Spinal cord (tissue), 10 donors: Measurements from ENCODE around the gene SPEG. TPM values are rescaled to one million over a fixed set of nuclear protein-coding genes. Genes with fewer than 3 reads are reported as not detected.

Experiments used
- DNase-seq, 6 donors: peaks; one replicate each; pipeline versions ENCODE4 v3.0.0 to v3.0.0-alpha.2; 2013 to 2015; ENCODE audit warnings: low spot score in 6 of 6, low read depth in 4 of 6
- H3K27ac ChIP-seq: one replicate; pipeline ENCODE4 v1.5.1; 2013; ENCODE audit warnings: low read depth, low read length, control low read depth
- H3K27me3 ChIP-seq: one replicate; pipeline ENCODE4 v1.6.1; 2013; ENCODE audit warnings: low read length; ENCODE audit not compliant: control insufficient read depth, insufficient read depth
- H3K36me3 ChIP-seq: one replicate; pipeline ENCODE4 v1.6.1; 2013; ENCODE audit warnings: low read length; ENCODE audit not compliant: control insufficient read depth, insufficient read depth
- H3K4me1 ChIP-seq: one replicate; pipeline ENCODE4 v1.6.1; 2013; ENCODE audit warnings: low read length; ENCODE audit not compliant: control insufficient read depth, insufficient read depth
- H3K4me3 ChIP-seq: one replicate; pipeline ENCODE4 v1.5.1; 2013; ENCODE audit warnings: low read depth, low read length, control low read depth
- H3K9me3 ChIP-seq: one replicate; pipeline ENCODE4 v1.6.1; 2013; ENCODE audit warnings: low read length; ENCODE audit not compliant: control insufficient read depth, insufficient read depth
- WGBS: methylation state at CpG from one replicate; pipeline ENCODE4 v1.1.5; 2013; ENCODE audit warnings: missing lambda C conversion rate; ENCODE audit not compliant: insufficient coverage; 5-methylcytosine and 5-hydroxymethylcytosine counted together
- polyA plus RNA-seq, 2 donors: library from polyadenylated mRNA; unstranded; fragments of 120-200 nt; gene quantifications; one replicate each; pipeline ENCODE4 v1.2.1, GENCODE V29; 2013; ENCODE audit not compliant: insufficient read length in 2 of 2
- total RNA-seq, 2 donors: library from RNA; depleted of rRNA in 1 of 2; stranded (reverse); fragments of 120-200 nt in 1 of 2; fragments of >200 nt in 1 of 2; gene quantifications; one replicate each; pipeline versions ENCODE4 v1.2.3 to v1.2.4, GENCODE V29; 2013 to 2014
- donor health status: healthy.

SPEG gene
- total and polyA plus RNA-seq, 4 donors, result 12.2 to 84.2 (median 46.0) TPM

DNA sequence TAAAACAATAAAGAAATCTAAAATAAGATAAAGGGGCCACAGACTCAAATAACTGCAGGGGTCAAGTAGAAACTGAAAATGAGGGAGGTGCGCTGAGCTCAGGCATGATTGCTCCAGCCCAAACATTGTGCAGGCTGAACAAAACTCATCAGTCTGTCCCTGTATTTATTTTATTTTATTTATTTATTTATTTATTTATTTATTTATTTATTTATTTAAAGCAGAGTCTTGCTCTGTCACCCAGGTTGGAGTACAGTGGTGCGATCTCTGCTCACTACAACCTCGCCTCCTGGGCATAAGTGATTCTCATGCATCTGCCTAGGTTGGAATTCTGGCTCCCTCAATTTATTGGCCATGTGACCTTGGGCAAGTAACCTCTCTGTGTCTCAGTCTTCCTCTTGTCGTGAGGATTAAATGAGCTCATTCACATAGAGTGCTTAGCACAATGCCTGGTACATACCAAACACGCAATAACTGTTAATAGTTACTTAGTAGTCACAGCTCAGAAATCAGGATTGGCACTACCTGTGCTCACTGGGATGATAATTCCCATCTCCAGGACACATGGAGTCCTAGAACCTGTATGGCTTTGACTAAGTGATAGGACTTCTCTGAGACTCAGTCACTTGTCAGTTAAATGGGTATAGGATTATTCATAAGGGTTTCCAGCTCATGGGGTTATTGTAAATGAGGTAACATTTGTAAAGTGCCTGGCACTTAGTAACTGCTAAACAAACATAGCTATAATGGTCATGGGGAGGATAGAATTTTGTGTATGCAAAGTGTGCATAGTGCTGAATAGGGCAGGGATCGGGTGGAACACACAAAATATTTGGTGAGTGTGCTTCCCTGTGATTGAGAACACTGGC lies 6.0 kb downstream of the SPEG start:
- no peak overlapping the region for H3K27ac ChIP-seq
- DNase-seq, result no peak
- peaks cover 19% of the 10 kb centered on the region for H3K27me3 ChIP-seq
- no peaks in the 10 kb centered on the region for H3K9me3 ChIP-seq
- no peak overlapping the region for H3K4me3 ChIP-seq
- H3K36me3 ChIP-seq, result peaks cover 25% of the 10 kb centered on the region
- H3K4me1 ChIP-seq, result peaks cover 43% of the 10 kb centered on the region
- WGBS, result 75% methylated on average over 4 of the region's 6 CpGs

GRCh38 chr2:219441451-219442255 lies 7.0 kb downstream of the SPEG start:
- no peaks in the 10 kb centered on the region for H3K9me3 ChIP-seq
- under 1% methylated on average over 64 of the region's 78 CpGs for WGBS
- H3K4me1 ChIP-seq, result peaks cover 49% of the 10 kb centered on the region
- H3K27ac ChIP-seq, result no peak overlapping the region
- peak overlapping the region; percentile 37 for H3K4me3 ChIP-seq
- peak in 2 of 6 donors; percentile 71 to 83 for DNase-seq
- peaks cover 25% of the 10 kb centered on the region for H3K36me3 ChIP-seq
- peaks cover 12% of the 10 kb centered on the region for H3K27me3 ChIP-seq

- Histone ChIP-seq H3K36me3 (peaks cover 29% of the 10 kb centered on the region), H3K27ac (no peak overlapping the region), H3K9me3 (no peaks in the 10 kb centered on the region), H3K4me3 (peak overlapping the region; percentile 31), H3K27me3 (peaks cover 8% of the 10 kb centered on the region), H3K4me1 (peaks cover 54% of the 10 kb centered on the region)
- peak in 1 of 6 donors; percentile 56 for DNase-seq
- 5% methylated on average over 33 of the region's 35 CpGs for WGBS
Measured at GRCh38 chr2:219442256-219443015, 7.8 kb downstream of the SPEG start.

GRCh38 chr2:219443016-219443696 lies 8.5 kb downstream of the SPEG start:
- H3K4me1 ChIP-seq, result peaks cover 59% of the 10 kb centered on the region
- DNase-seq, result no peak
- H3K36me3 ChIP-seq, result peaks cover 36% of the 10 kb centered on the region
- H3K9me3 ChIP-seq, result no peaks in the 10 kb centered on the region
- no peak overlapping the region for H3K4me3 ChIP-seq
- H3K27ac ChIP-seq, result no peak overlapping the region
- peaks cover 12% of the 10 kb centered on the region for H3K27me3 ChIP-seq
- WGBS, result 92% methylated on average over 10 of the region's 12 CpGs

DNA sequence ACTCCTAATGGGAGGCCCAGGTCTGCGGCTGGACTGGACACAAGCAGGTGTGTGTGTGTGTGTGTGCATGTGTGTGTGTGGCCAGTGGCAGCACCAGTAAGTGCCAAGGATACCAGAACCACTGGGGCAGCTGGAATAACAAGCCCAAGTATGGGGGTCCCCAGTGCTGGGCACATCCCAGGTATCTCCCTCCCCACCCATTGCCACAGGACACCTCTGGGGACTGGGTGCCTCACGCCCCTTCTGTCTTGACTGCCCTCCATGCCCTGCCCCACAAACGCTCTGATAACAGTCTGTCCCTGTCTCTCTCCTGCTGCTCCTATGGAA lies 9.0 kb downstream of the SPEG start:
- no peaks in the 10 kb centered on the region for H3K9me3 ChIP-seq
- H3K36me3 ChIP-seq, result peaks cover 40% of the 10 kb centered on the region
- H3K4me1 ChIP-seq, result peaks cover 59% of the 10 kb centered on the region
- H3K27ac ChIP-seq, result no peak overlapping the region
- DNase-seq, result no peak
- H3K27me3 ChIP-seq, result peaks cover 12% of the 10 kb centered on the region
- no peak overlapping the region for H3K4me3 ChIP-seq
- 66% methylated on average over 2 of the region's 3 CpGs for WGBS

GRCh38 chr2:219444566-219445091 lies 10.0 kb downstream of the SPEG start:
- H3K27ac ChIP-seq, result no peak overlapping the region
- H3K9me3 ChIP-seq, result no peaks in the 10 kb centered on the region
- H3K4me1 ChIP-seq, result peaks cover 67% of the 10 kb centered on the region
- H3K4me3 ChIP-seq, result no peak overlapping the region
- DNase-seq, result peak in 1 of 6 donors; percentile 22
- WGBS, result 72% methylated on average over 22 of the region's 23 CpGs
- peaks cover 18% of the 10 kb centered on the region for H3K27me3 ChIP-seq
- peaks cover 50% of the 10 kb centered on the region for H3K36me3 ChIP-seq

- Histone ChIP-seq H3K4me3 (no peak overlapping the region), H3K4me1 (peaks cover 69% of the 10 kb centered on the region), H3K36me3 (peaks cover 54% of the 10 kb centered on the region), H3K9me3 (no peaks in the 10 kb centered on the region), H3K27me3 (peaks cover 18% of the 10 kb centered on the region), H3K27ac (no peak overlapping the region)
- WGBS, result 28% methylated on average over 5 of the region's 5 CpGs
- DNase-seq, result peak in 2 of 6 donors; percentile 23 to 71
Measured at GRCh38 chr2:219445220-219445640, 10.6 kb downstream of the SPEG start.

DNA sequence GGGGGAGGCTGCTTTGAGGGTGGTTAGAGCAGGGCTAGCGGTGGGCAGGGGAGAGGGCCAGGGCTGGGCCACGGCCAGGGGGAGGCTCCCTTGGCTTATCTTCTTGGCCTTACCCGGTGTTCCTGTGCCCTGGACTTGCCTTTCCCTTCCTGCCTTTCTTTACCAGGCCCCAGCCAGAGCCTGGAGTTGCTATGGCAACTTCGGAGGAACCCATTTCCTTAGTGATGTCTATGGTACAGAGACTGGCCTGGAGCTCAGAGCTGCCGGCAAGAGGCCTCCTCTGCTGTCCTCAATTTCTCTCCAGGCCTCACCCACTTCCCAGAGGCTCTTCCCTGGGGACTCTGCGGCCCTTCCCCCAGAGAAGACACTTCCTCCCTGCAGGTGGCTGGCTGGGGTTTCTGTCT lies 11.5 kb downstream of the SPEG start:
- Histone ChIP-seq H3K4me3 (no peak overlapping the region), H3K27me3 (peaks cover 15% of the 10 kb centered on the region)

DNA sequence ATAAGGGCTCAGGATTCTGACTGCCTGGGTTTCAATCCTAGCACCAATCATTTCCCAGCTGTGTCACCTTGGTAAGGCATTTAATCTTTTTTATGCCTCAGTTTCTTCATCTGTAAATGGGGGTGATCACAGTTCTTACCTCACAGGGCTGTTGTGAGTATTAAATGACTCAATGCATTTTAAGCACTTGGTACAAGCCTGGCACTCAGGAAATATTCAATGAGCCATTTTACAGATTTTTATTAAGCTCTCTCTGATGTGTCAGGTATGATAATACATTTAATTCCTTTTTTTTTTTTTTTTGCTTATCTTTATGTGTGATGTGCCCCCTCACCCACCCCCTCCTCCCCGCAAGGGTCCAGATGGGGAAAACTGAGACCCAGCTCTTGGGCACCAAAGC lies 12.0 kb downstream of the SPEG start:
- peaks cover 71% of the 10 kb centered on the region for H3K4me1 ChIP-seq

More for the DNA sequence above, 11.5 kb downstream of the SPEG start:
- Histone ChIP-seq H3K36me3 (peaks cover 58% of the 10 kb centered on the region), H3K27ac (peak overlapping the region; percentile 57), H3K4me1 (peaks cover 71% of the 10 kb centered on the region), H3K9me3 (no peaks in the 10 kb centered on the region)
- WGBS, result 16% methylated on average over 4 of the region's 6 CpGs
- peak in 3 of 6 donors; percentile 73 to 96 (median 89) for DNase-seq

More for the DNA sequence above, 12.0 kb downstream of the SPEG start:
- Histone ChIP-seq H3K27ac (peak overlapping the region; percentile 57), H3K9me3 (no peaks in the 10 kb centered on the region), H3K4me3 (no peak overlapping the region), H3K27me3 (peaks cover 15% of the 10 kb centered on the region), H3K36me3 (peaks cover 64% of the 10 kb centered on the region)
- no peak for DNase-seq
- WGBS, result no CpG with 5 or more reads among the region's 1 CpG
